ENCODE data around the gene VEGFC. TPM values are rescaled to one million over a fixed set of nuclear protein-coding genes. Genes with fewer than 3 reads are reported as not detected.

VEGFC gene
- total RNA-seq, 1 donor from 2014 or later, result 1.6 TPM

DNA sequence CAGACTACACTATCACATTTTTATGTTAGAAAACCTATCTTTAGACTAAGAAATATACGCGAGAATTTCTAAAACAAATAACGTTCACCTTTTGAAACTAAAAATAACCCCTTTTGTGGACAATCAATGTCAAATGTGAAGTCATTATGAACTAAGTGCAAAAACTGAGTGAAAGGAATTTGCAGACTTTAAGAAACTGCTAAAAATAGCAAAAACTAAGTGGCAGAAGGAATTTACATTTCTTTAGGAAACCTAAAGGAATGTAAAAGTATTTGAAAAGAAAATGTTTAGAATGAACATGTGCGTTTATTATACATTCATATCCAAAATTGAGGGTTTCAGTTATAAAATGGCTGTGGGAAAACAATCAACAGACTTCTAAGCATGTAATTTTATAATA lies 58.3 kb downstream of the VEGFC start:
- H4K20me1 ChIP-seq (ENCODE audit: low read depth), result no peaks in the 10 kb centered on the region
- Mint-ChIP-seq H3K36me3 (no peaks in the 10 kb centered on the region), H3K27me3 (ENCODE audit: insufficient read depth, low read depth) (no peaks in the 10 kb centered on the region), H3K9me3 (no peaks in the 10 kb centered on the region), H3K27ac (no peak overlapping the region), H3K4me3 (no peak overlapping the region), H3K4me1 (no peaks in the 10 kb centered on the region)
- no peak overlapping the region for H3K4me2 ChIP-seq
- H2AFZ ChIP-seq (replicated peaks), result no peak overlapping the region
- no peaks in the 10 kb centered on the region for H3K4me1 ChIP-seq
- H3K79me2 ChIP-seq (ENCODE audit: low read depth), result no peaks in the 10 kb centered on the region
- H3K27ac ChIP-seq, result no peak overlapping the region
- DNase-seq (ENCODE audit: low spot score), result no peak
- H3K4me3 ChIP-seq, result no peak overlapping the region
- no peaks in the 10 kb centered on the region for H3F3A ChIP-seq (ENCODE audit: low read depth)
- no peaks in the 10 kb centered on the region for H3K36me3 ChIP-seq
- no peaks in the 10 kb centered on the region for H3K9me3 ChIP-seq (ENCODE audit: low read depth)
- TF ChIP-seq EZH2phosphoT487 (IDR thresholded peaks at IDR 0.05) (no peak), EZH2 (IDR thresholded peaks at IDR 0.05) (no peak)
- TF ChIP-seq, protein P1, sequence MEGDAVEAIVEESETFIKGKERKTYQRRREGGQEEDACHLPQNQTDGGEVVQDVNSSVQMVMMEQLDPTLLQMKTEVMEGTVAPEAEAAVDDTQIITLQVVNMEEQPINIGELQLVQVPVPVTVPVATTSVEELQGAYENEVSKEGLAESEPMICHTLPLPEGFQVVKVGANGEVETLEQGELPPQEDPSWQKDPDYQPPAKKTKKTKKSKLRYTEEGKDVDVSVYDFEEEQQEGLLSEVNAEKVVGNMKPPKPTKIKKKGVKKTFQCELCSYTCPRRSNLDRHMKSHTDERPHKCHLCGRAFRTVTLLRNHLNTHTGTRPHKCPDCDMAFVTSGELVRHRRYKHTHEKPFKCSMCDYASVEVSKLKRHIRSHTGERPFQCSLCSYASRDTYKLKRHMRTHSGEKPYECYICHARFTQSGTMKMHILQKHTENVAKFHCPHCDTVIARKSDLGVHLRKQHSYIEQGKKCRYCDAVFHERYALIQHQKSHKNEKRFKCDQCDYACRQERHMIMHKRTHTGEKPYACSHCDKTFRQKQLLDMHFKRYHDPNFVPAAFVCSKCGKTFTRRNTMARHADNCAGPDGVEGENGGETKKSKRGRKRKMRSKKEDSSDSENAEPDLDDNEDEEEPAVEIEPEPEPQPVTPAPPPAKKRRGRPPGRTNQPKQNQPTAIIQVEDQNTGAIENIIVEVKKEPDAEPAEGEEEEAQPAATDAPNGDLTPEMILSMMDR (IDR thresholded peaks at IDR 0.05), result no peak
- no peak overlapping the region for H3K9ac ChIP-seq
- no peaks in the 10 kb centered on the region for H3K27me3 ChIP-seq

DNA sequence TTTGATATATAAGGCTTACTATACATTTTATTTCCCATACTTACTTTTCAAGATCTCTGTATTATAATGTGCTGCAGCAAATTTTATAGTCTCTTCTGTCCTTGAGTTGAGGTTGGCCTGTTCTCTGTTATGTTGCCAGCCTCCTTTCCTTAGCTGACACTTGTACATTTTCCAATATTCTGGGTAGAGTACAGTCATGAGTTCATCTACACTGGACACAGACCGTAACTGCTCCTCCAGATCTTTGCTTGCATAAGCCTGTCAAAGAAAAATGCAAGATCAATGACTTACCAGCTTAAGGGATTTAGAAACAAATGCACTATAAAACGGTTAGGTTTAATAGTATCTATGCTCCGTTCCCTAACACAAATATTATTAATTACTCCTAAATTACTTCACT lies 63.2 kb downstream of the VEGFC start:
- Histone ChIP-seq H3K4me1 (no peaks in the 10 kb centered on the region), H4K20me1 (ENCODE audit: low read depth) (no peaks in the 10 kb centered on the region), H3K36me3 (no peaks in the 10 kb centered on the region), H3K4me3 (no peak overlapping the region), H2AFZ (replicated peaks) (no peak overlapping the region), H3F3A (ENCODE audit: low read depth) (no peaks in the 10 kb centered on the region), H3K9me3 (ENCODE audit: low read depth) (no peaks in the 10 kb centered on the region), H3K27ac (no peak overlapping the region), H3K79me2 (ENCODE audit: low read depth) (no peaks in the 10 kb centered on the region), H3K4me2 (no peak overlapping the region), H3K9ac (no peak overlapping the region), H3K27me3 (no peaks in the 10 kb centered on the region)
- Mint-ChIP-seq H3K4me3 (no peak overlapping the region), H3K36me3 (no peaks in the 10 kb centered on the region), H3K9me3 (no peaks in the 10 kb centered on the region), H3K27ac (no peak overlapping the region), H3K27me3 (ENCODE audit: insufficient read depth, low read depth) (no peaks in the 10 kb centered on the region), H3K4me1 (no peaks in the 10 kb centered on the region)
- TF ChIP-seq EZH2phosphoT487 (IDR thresholded peaks at IDR 0.05) (no peak), EZH2 (IDR thresholded peaks at IDR 0.05) (no peak)
- TF ChIP-seq, protein P1 (IDR thresholded peaks at IDR 0.05), result no peak
- no peak for DNase-seq (ENCODE audit: low spot score)

- H3K4me2 ChIP-seq, result no peak overlapping the region
- Mint-ChIP-seq H3K36me3 (no peaks in the 10 kb centered on the region), H3K27me3 (ENCODE audit: insufficient read depth, low read depth) (no peaks in the 10 kb centered on the region), H3K9me3 (no peaks in the 10 kb centered on the region), H3K4me1 (no peaks in the 10 kb centered on the region), H3K4me3 (no peak overlapping the region), H3K27ac (no peak overlapping the region)
- no peaks in the 10 kb centered on the region for H3K9me3 ChIP-seq (ENCODE audit: low read depth)
- no peaks in the 10 kb centered on the region for H3F3A ChIP-seq (ENCODE audit: low read depth)
- H3K27me3 ChIP-seq, result no peaks in the 10 kb centered on the region
- no peak overlapping the region for H2AFZ ChIP-seq (replicated peaks)
- no peak overlapping the region for H3K9ac ChIP-seq
- H3K4me1 ChIP-seq, result no peaks in the 10 kb centered on the region
- H3K4me3 ChIP-seq, result no peak overlapping the region
- no peaks in the 10 kb centered on the region for H4K20me1 ChIP-seq (ENCODE audit: low read depth)
- no peaks in the 10 kb centered on the region for H3K79me2 ChIP-seq (ENCODE audit: low read depth)
- TF ChIP-seq, protein P1 (IDR thresholded peaks at IDR 0.05), result no peak
- H3K36me3 ChIP-seq, result no peaks in the 10 kb centered on the region
- no peak overlapping the region for H3K27ac ChIP-seq
- no peak for DNase-seq (ENCODE audit: low spot score)
Observed at GRCh38 chr4:176726803-176727202, 65.9 kb downstream of the VEGFC start.

GRCh38 chr4:176721459-176721858 lies 71.3 kb downstream of the VEGFC start:
- Histone ChIP-seq H2AFZ (replicated peaks) (no peak overlapping the region), H3K9me3 (ENCODE audit: low read depth) (no peaks in the 10 kb centered on the region), H3F3A (ENCODE audit: low read depth) (no peaks in the 10 kb centered on the region), H3K27ac (no peak overlapping the region), H3K4me3 (no peak overlapping the region), H3K27me3 (no peaks in the 10 kb centered on the region), H4K20me1 (ENCODE audit: low read depth) (no peaks in the 10 kb centered on the region), H3K79me2 (ENCODE audit: low read depth) (no peaks in the 10 kb centered on the region), H3K9ac (no peak overlapping the region), H3K4me2 (no peak overlapping the region), H3K4me1 (no peaks in the 10 kb centered on the region), H3K36me3 (no peaks in the 10 kb centered on the region)
- no peak for DNase-seq (ENCODE audit: low spot score)
- no peak overlapping the region for H3K27ac Mint-ChIP-seq
- TF ChIP-seq EZH2phosphoT487 (IDR thresholded peaks at IDR 0.05) (no peak), EZH2 (IDR thresholded peaks at IDR 0.05) (no peak)
- TF ChIP-seq, protein P1 (IDR thresholded peaks at IDR 0.05), result no peak
- H3K4me3 Mint-ChIP-seq, result no peak overlapping the region
- H3K9me3 Mint-ChIP-seq, result no peaks in the 10 kb centered on the region
- H3K27me3 Mint-ChIP-seq (ENCODE audit: insufficient read depth, low read depth), result no peaks in the 10 kb centered on the region
- no peaks in the 10 kb centered on the region for H3K4me1 Mint-ChIP-seq
- H3K36me3 Mint-ChIP-seq, result no peaks in the 10 kb centered on the region

Data from neural progenitor cell (in vitro differentiated cells).